Esophagus squamous epithelium (tissue), 4 donors: ENCODE data around the gene LIF.

Source experiments
- CTCF ChIP-seq, 6 experiments: fragments of 450-650 bp in 4 of 6; fragments of 200-600 bp in 2 of 6; sonication (generic) in 2 of 6; IDR thresholded peaks; one replicate each; pipeline ENCODE4 v1.5.1; 2016 to 2019; ENCODE audit warnings: antibody characterized with exemption in 6 of 6, mild to moderate bottlenecking in 4 of 6, moderate library complexity in 4 of 6
- POLR2A ChIP-seq, 4 donors: fragments of 450-650 bp; IDR thresholded peaks; one replicate each; pipeline ENCODE4 v1.6.1; 2017; ENCODE audit warnings: antibody characterized with exemption in 4 of 4, mild to moderate bottlenecking in 4 of 4, moderate library complexity in 3 of 4

GRCh38 chr22:30263883-30264282 lies 17.3 kb upstream of the LIF start:
- no peak for TF ChIP-seq CTCF (IDR thresholded peaks at IDR 0.05)
- no peak for TF ChIP-seq POLR2A (IDR thresholded peaks at IDR 0.05)
